ENCODE data around the gene USP50. TPM values are rescaled to one million over a fixed set of nuclear protein-coding genes. Genes with fewer than 3 reads are reported as not detected.
"Not testable (repeated sequence)": the region's sequence is repeated elsewhere in the genome, so short reads cannot be mapped to it uniquely, and the experiment has no call there.

The USP50 gene
- total RNA-seq, 1 experiment from 2014 or later: 0.57 TPM

GRCh38 chr15:50590288-50590687, 43.8 kb upstream of the USP50 start:
- intact Hi-C loops (cut with micrococcal nuclease; ENCODE audit: unreplicated experiment): no loop called here
- Histone ChIP-seq H3K4me3 (ENCODE audit: low read depth, low read length) (no peak overlapping the region), H3K36me3 (ENCODE audit: control insufficient read depth, insufficient read depth, low read length) (no peaks in the 10 kb centered on the region), H3K27me3 (replicated peaks; ENCODE audit: control insufficient read depth, insufficient read depth, low read length) (no peaks in the 10 kb centered on the region), H3K9me3 (no peaks in the 10 kb centered on the region), H3K4me1 (no peaks in the 10 kb centered on the region)
- H3K4me3 Mint-ChIP-seq (ENCODE audit: unreplicated experiment): no peak overlapping the region
- H3K9me3 Mint-ChIP-seq (ENCODE audit: unreplicated experiment): no peaks in the 10 kb centered on the region
- no peak for TF ChIP-seq CTCF (IDR thresholded peaks at IDR 0.05; ENCODE audit: insufficient read depth in 1 of 2, low read depth in 1 of 2, low read length in 1 of 2, severe bottlenecking in 1 of 2, unreplicated experiment in 1 of 2)
- no TSS peak for BruUV-seq (replicated peaks)
- CTCF ChIA-PET: no interaction called here
- H3K4me1 Mint-ChIP-seq (ENCODE audit: low read depth, unreplicated experiment): no peaks in the 10 kb centered on the region
- peaks cover 93% of the 10 kb centered on the region for H3K36me3 Mint-ChIP-seq (ENCODE audit: insufficient read depth, unreplicated experiment)
- no peak overlapping the region for H3K27ac Mint-ChIP-seq (ENCODE audit: unreplicated experiment)
- POLR2A ChIA-PET: no interaction called here
- no peak for DNase-seq
- H3K27me3 Mint-ChIP-seq (ENCODE audit: insufficient read depth, unreplicated experiment): no peaks in the 10 kb centered on the region

GRCh38 chr15:50577492-50577891, 31.0 kb upstream of the USP50 start:
- H3K9me3 Mint-ChIP-seq (ENCODE audit: unreplicated experiment): no peaks in the 10 kb centered on the region
- POLR2A ChIA-PET: no interaction called here
- DNase-seq: no peak
- CTCF ChIA-PET: no interaction called here
- no peak for TF ChIP-seq CTCF (IDR thresholded peaks at IDR 0.05; ENCODE audit: insufficient read depth in 1 of 2, low read depth in 1 of 2, low read length in 1 of 2, severe bottlenecking in 1 of 2, unreplicated experiment in 1 of 2)
- H3K9me3 ChIP-seq: no peaks in the 10 kb centered on the region
- H3K36me3 Mint-ChIP-seq (ENCODE audit: insufficient read depth, unreplicated experiment): peaks cover 87% of the 10 kb centered on the region
- no peaks in the 10 kb centered on the region for H3K36me3 ChIP-seq (ENCODE audit: control insufficient read depth, insufficient read depth, low read length)
- intact Hi-C loops (cut with micrococcal nuclease; ENCODE audit: unreplicated experiment): no loop called here
- no peaks in the 10 kb centered on the region for H3K4me1 Mint-ChIP-seq (ENCODE audit: low read depth, unreplicated experiment)
- no peaks in the 10 kb centered on the region for H3K27me3 Mint-ChIP-seq (ENCODE audit: insufficient read depth, unreplicated experiment)
- no TSS peak for BruUV-seq (replicated peaks)
- no peak overlapping the region for H3K27ac Mint-ChIP-seq (ENCODE audit: unreplicated experiment)
- H3K4me3 ChIP-seq (ENCODE audit: low read depth, low read length): no peak overlapping the region
- no peaks in the 10 kb centered on the region for H3K4me1 ChIP-seq
- H3K27me3 ChIP-seq (replicated peaks; ENCODE audit: control insufficient read depth, insufficient read depth, low read length): no peaks in the 10 kb centered on the region
- H3K4me3 Mint-ChIP-seq (ENCODE audit: unreplicated experiment): no peak overlapping the region

- ChIA-PET CTCF (no interaction called here), POLR2A (no interaction called here)
- Mint-ChIP-seq H3K27me3 (ENCODE audit: insufficient read depth, unreplicated experiment) (no peaks in the 10 kb centered on the region), H3K27ac (ENCODE audit: unreplicated experiment) (no peak overlapping the region), H3K4me1 (ENCODE audit: low read depth, unreplicated experiment) (no peaks in the 10 kb centered on the region), H3K9me3 (ENCODE audit: unreplicated experiment) (no peaks in the 10 kb centered on the region), H3K36me3 (ENCODE audit: insufficient read depth, unreplicated experiment) (peaks cover 88% of the 10 kb centered on the region), H3K4me3 (ENCODE audit: unreplicated experiment) (no peak overlapping the region)
- no peak for TF ChIP-seq CTCF (IDR thresholded peaks at IDR 0.05; ENCODE audit: insufficient read depth in 1 of 2, low read depth in 1 of 2, low read length in 1 of 2, severe bottlenecking in 1 of 2, unreplicated experiment in 1 of 2)
- intact Hi-C loops (cut with micrococcal nuclease; ENCODE audit: unreplicated experiment): no loop called here
- Histone ChIP-seq H3K4me1 (no peaks in the 10 kb centered on the region), H3K9me3 (no peaks in the 10 kb centered on the region), H3K27me3 (replicated peaks; ENCODE audit: control insufficient read depth, insufficient read depth, low read length) (no peaks in the 10 kb centered on the region), H3K4me3 (ENCODE audit: low read depth, low read length) (no peak overlapping the region), H3K36me3 (ENCODE audit: control insufficient read depth, insufficient read depth, low read length) (no peaks in the 10 kb centered on the region)
- no peak for DNase-seq
- no TSS peak for BruUV-seq (replicated peaks)
These were observed 29.7 kb upstream of the USP50 start for GRCh38 chr15:50576166-50576565.

- H3K9me3 ChIP-seq; H3K4me3 ChIP-seq (ENCODE audit: low read depth, low read length); DNase-seq; H3K9me3 Mint-ChIP-seq (ENCODE audit: unreplicated experiment); BruUV-seq (replicated peaks); H3K4me3 Mint-ChIP-seq (ENCODE audit: unreplicated experiment); H3K27ac Mint-ChIP-seq (ENCODE audit: unreplicated experiment); H3K27me3 Mint-ChIP-seq (ENCODE audit: insufficient read depth, unreplicated experiment); POLR2A ChIA-PET; intact Hi-C loops (cut with micrococcal nuclease; ENCODE audit: unreplicated experiment); H3K36me3 ChIP-seq (ENCODE audit: control insufficient read depth, insufficient read depth, low read length); H3K4me1 Mint-ChIP-seq (ENCODE audit: low read depth, unreplicated experiment); H3K4me1 ChIP-seq; H3K27me3 ChIP-seq (replicated peaks; ENCODE audit: control insufficient read depth, insufficient read depth, low read length); CTCF ChIA-PET: not testable (repeated sequence)
- peaks cover 90% of the 10 kb centered on the region for H3K36me3 Mint-ChIP-seq (ENCODE audit: insufficient read depth, unreplicated experiment)
These were observed 27.4 kb upstream of the USP50 start for GRCh38 chr15:50573842-50574241.

Measured in Caco-2 (cell line).